Stimulated activated CD8-positive, alpha-beta memory T cell treated with anti-CD3 and anti-CD28 coated beads, Interleukin-15, amount 100 ng/mL, for 24 hours (primary cell): ENCODE data around the gene DPH1.

Source experiments
- DNase-seq: peaks from one replicate; pipeline ENCODE4 v3.0.0-alpha.2; 2020; ENCODE audit warnings: low read depth

Gene DPH1

DNA sequence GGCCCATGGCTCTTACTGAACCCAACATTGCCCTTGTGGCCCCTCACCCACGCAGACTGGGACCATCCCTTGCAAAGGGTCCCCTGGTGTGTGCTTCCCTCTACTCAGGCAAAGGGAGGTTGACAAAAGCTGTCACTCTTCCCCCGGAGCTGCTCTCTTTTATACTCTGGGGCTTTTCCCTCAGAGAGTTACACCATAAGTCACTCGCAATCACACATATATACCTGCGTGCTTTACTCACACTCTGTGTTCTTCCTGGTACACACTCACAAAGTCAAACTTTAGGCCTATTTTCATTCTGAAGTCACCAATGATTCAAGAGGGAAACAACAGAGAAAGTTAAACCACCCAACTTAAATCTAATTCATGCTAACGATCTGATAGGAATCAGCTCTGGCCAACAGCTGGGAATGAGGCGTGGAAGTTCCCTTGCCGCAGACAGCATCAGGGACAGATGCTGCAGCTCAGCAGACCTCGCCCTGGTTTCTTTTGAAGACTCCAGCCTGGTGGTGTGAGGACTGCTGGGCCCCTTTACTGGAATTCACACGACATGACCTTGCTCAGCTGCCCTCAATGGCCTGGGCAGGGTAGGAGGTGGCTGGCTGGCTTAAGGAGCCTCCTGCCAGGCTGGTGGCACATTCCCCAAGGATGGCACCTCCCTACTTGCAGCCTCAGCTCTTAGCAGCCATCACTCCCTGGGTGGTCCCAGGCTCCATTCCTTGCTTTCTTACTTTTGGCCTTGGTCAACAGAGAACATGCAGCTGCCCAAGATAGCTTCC, 52.2 kb downstream of the DPH1 start:
- no peak for DNase-seq

DNA sequence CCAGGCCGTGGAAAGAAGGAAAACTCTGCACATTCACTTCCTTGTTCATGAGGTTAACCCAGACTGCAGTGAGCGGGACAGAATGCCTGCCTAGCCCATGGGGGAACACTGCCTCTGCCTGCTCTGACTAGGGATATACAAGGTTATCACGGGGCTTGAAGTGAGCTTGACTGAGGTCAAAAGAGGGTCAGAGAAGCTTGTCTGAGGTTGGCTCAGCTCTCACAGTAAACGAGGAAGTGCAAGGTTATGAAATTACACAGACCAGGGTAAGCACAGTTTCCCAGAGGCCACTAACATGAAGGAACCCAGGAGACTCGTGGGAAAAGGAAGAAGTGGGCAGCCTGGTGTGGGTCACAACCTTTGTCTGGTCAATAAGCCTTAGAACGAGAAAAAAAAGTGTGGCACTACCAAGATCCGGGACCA, 53.7 kb downstream of the DPH1 start:
- DNase-seq: no peak

DNA sequence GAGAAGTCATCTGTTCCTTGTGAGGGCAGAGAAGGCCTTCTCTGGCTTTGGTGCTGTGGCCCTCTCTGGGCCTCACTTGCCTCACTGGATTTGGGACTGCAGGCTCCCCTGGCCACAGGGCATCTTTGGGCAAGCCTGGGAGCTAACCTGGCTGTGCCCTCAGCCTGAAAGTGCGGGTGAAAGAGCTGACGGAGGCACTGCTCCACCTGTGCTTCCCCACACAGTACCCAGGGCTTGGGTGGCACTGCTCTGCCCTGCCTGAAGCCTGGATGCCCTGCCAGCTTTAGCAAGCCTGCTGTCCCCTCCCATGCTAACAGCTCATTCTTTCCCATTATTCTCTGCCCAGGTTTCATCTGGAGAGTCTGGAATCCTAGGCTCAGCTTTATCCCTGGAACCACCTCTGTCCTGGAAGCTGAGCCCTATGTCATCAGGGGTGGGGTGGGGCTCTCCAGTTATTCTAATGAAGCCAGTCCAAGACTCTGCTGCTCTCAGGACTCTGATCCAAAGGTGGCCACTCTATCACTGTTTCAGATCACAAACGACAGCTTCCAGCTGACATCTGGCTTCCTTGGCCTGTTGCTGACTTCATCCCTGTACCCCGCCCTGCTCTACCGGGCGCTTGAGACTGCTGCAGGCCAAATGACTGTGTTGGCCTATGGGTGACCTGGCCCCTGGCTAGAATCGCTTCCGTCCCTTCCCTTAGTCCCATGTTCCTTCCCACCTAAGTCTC, 54.2 kb downstream of the DPH1 start:
- DNase-seq: no peak

DNA sequence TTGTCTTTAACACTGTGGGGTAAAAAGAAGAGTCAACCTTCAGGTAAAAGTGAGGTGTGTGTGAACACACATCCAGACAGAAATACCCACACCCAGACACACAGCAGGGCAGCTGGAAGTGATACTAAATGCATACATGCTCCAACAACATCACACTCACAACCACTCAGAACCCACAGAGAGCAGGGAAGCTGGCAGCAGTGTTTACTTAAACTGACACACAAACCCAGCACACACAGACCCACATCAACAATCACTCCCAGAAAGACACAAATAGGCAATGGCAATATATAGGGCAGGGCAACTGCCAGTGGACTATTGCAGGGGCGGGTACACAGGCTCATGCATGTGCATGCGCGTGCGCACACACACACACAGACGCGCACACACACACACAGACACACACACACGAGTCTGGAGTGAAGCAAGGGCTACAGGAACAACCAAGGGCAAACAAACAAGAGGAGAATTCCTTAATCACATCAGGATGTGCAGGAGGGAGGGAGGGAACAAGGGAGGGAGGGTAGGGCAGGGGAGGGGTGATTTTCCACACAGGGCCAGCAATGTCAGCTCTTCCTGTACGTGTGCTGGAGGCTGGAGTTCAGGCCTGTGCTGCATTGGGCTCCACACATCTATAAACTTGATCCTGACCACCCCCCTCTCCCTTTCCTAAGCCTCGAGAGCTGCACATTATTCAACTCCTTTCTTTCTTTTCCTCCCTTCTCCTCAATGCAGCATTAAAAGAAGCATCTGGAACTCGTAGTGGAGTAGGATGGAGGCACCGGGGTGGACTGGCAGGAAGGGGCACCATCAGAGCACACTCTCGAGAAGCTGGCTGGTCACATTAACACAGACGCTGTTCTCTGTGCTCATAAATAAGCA, 55.1 kb downstream of the DPH1 start:
- DNase-seq: no peak

DNA sequence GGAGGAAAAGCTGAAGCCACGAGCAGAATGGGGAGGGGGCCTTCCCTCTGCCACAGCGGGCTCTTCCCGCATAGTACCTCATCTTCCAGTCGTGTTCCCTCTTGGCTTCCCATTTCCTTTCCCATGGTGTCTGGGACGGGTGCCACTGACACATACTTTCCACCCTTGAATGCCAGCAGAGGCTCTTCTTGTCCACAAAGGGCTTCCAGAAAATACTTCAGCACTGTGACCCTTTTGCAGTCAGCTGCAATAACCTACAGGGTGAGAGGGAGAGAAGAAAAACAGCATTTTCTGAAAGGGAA, 55.6 kb downstream of the DPH1 start:
- no peak for DNase-seq

DNA sequence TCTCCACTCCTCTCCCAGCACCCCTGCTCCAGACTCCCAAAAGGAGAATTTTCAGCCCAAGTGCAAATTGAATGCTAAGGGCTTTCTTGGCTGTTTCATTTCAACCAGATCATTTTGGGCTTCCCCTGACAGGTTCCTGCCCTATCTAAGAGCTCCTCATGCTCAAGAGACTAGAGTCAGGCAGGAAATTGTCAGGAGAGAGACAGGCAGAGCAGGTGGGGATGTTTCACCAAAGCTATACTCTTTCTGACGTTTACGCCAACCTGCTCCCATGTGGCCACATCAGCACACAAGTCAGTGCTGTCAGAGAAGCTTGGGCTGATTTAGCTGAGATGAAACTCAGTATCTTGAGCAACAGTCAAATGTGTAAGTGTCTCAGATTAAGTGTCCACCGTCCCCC, 56.4 kb downstream of the DPH1 start:
- no peak for DNase-seq

DNA sequence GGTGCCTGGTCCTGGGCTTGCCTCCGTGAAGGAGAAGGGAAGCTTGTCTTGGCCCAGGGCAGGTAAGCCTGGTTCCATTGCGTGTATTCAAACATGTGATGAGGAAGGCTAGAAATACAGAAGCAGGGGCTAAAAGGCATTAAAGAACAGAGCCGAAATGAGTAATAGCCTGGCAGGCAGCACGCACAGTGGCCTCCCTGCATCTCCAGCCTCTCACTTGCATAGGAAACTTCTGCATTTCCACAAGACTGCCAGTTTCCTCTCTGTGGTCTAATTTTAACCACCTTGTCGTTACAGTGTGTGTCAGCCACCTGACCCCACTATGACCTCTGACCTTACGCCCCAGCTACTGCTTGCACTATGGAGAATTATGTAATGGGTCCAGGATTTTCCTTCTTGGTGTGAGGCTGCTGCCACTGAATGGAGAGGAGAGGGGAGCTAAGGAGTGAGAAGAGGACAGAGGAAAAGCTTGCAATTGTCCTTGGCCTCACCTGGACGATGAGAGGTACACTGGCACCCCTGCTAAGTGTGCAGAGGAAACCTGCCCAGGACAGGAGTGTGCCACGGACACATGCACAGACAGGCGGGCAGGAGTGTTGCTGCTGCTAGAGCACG, 57.8 kb downstream of the DPH1 start:
- DNase-seq: no peak

DNA sequence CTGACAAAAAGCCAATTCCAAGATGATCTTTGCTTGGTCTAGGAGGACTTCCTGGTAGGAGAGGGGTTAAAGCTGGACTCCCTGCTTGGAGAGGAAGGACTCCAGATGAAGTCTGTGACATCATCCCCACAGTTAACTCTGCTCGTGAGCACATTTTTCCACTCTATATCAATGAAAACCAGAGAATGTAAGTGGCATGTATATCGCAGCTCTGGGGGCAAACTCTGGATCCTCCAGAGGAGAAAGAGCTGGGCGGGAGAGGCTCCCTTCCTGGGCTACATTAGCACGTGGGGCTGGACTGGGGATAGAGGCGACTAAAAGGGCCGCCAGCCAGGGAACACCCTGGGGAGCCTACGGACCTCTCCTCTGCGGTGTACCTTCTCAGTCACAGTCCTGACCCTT, 59.1 kb downstream of the DPH1 start:
- DNase-seq: no peak

DNA sequence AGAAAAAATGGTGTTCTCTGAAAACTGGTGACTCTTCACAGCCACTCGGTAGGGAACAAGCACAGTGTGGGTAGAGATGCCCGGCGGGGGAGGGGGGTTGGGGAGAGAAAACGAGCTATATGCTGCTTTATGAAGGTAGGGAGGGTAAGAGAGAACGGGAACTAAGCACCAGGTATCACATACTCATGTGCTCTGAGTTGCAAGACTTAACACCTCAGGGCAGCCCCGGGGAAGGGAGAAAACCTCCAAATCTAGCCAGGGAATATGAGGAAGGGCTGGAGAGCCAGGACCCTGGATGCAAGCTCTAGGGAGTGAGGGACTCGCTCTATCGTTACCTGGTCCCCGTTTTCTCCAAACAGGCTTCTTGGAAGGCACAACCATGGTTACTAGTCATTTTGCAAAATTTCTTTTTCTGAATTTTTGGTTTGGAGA, 60.3 kb downstream of the DPH1 start:
- no peak for DNase-seq

DNA sequence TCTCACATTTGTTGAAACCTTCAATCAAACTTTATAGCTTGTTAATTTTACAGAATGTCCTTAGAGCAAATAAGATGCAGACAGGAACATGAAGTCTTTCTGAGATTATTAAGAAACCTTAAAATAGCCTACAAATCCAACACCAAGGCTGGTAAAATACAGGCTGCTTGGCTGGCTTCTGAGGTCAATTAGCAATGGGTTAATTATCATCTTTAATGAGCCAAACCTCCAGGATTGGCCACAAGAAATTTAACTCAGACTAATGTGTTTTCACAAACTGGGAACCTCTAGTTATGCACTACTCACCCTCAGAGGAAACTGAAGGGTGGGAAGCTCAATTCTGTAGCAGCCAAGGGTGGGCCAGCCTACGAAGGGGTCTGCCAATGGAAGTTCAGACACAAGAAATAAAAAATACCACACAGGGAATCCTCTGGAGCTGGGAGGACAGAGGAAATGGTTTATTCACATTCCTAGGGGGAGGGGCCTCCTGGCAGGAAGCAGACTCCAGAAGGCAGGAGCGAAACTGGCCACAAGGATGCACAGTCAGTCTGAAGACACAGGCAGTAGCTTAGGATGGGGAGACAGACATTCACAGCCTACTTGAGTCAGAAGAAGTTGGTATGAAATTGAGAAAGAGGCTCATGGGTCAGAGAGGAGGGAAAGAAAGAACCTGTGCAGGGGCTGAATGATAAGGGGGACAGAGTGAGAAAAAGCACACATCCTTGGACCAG, 61.0 kb downstream of the DPH1 start:
- DNase-seq: no peak

DNA sequence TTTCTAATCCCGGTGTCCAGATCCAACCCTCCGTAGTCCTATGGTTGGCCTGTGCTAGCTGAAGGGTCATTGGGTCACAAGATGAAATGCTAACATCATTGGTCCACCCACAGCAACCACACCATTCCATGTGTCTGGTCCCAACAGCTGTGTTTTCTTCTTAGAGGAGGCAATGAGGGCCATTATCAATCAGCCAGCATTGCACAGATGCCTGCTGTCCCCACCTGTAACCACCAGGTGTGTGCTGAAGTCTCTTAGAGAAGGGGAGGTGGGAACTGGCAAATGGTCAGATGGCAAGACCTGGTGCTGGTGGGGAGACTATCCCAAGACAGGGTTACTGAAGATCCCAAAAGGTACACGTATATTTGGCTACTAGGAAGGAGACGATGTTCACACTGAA, 62.3 kb downstream of the DPH1 start:
- no peak for DNase-seq

DNA sequence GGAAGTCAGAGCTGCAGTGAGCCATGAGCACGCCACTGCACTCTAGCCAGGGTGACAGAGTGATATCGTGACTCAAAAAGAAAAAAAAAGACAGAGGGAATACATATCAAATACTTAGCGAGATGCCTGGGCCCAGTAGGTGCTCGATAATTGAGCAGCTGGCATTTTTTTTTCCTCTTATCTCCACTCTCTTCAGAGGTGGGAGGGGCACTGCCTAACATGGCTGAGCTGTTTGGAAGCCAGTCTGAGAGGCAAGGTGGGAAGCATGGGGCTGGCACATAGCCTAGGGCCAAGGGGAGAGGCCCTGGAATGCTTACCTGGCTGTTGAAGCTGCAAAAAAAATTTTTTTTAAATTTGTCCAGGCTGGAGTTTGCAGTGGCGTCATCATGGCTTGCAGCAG, 63.4 kb downstream of the DPH1 start:
- no peak for DNase-seq
